ENCODE data around the gene CASKIN2.
"Not testable (repeated sequence)": the region's sequence is repeated elsewhere in the genome, so short reads cannot be mapped to it uniquely, and the experiment has no call there.

CASKIN2 gene

DNA sequence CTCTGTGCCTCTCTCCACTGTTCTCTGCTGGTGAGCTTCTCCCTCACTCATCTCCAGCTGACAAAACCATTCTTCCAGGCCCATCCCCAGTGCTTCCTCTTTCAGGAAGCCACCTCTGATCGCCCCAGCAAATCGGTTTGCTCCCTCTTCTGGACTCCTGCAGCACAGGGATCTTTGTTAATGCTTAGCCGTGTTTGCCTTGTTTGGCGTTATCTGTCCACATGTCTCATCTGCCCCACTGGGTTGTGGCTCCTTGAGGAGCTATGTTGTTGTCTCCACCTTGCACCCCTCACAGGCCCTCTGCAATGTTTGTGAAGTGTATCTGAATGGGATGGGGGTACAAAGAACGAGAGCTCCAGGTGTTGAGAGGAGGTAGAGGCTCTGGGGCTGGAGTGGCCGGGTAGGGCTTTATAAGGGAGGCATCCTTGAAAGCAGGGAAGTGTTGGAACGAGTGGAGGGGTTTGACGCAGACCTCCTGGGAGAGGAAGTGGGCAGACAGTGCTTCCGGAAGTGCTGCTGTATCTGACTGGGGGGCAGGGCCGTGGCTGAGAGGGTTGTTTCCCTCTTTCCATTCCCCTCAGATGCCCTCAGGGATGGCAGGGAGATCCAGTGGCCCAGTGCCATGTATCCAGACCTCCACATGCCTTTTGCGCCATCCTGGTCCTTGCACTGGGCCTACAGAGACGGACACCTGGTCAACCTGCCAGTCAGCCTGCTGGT lies 27.8 kb downstream of the CASKIN2 start:
- no peak for FAIRE-seq

GRCh38 chr17:75486951-75487350 lies 28.4 kb downstream of the CASKIN2 start:
- no peak for FAIRE-seq

DNA sequence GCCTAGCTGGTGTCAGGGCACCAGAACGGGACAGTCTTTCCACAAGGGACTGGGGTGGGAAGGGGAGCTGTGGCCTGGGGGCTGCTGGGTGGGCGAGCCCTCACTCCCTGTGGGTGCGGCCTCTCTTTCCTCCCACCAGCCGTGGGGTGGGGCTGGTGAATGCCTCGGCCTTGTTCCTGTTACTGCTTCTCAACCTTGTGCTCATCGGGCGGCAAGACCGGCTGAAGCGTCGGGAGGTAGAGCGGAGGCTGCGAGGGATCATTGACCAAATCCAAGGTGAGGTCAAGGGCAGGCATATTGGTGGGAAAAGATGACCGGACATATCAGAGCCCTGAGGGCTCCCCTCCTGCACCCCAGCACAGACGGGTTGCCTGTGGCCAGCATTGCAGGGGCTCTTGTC lies 29.2 kb downstream of the CASKIN2 start:
- no peak for FAIRE-seq

DNA sequence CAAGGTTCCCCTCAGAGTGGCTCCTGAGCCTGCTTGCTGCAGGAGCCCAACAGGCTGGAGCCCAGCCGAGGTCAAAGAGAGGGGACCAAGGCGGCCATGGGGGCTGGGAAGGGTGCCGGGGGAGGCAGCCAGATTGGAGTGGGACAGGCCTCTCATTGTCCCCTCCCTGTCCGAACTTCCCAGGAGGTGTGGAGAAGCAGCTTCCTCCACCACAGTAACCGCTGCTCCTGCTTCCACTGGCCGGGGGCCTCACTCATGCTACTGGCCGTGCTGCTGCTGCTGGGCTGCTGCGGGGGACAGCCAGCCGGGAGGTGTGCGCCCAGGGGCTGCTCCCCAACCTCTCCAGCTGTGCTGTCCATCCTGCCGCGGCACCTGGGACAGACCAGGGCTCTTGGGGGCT lies 29.6 kb downstream of the CASKIN2 start:
- no peak for FAIRE-seq

DNA sequence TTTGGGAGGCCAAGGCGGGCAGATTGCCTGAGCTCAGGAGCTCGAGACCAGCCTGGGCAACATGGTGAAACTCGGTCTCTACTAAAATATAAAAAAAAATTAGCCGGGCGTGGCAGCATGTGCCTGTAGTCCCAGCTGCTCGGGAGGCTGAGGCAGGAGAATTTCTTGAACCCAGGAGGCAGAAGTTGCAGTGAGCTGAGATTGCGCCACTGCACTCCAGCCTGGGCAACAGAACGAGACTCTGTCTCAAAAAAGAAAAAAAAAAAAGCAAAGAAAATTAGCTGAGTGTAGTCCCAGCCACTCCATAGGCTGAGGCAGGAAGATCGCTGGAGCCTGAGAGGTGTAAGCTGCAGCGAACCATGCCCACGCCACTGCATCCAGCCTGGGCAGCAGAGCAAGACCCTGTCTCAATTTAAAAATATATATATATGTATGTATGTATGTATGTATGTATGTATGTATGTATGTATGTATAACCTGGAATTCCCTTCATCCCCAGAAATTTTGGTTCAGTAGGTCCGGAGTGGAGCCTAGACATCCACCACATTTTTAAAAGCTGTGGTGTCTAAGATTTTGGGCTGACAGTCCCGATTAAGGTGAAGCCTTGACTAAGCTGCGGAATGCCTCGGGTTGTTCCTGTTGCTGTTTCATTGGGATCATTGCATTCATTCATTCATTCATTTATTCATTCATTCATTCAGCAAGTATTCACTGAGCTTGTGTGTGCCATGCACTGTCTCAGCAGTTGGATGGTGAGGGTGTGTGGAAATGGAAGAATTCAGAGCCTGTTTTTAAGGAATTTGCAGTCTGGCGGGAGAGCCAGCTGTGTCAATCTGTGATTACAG lies 33.0 kb downstream of the CASKIN2 start:
- FAIRE-seq = no peak

- no peak for FAIRE-seq
Measured at GRCh38 chr17:75481194-75482068, 33.9 kb downstream of the CASKIN2 start.

- no peak for FAIRE-seq
Measured at GRCh38 chr17:75480281-75480680, 35.1 kb downstream of the CASKIN2 start.

DNA sequence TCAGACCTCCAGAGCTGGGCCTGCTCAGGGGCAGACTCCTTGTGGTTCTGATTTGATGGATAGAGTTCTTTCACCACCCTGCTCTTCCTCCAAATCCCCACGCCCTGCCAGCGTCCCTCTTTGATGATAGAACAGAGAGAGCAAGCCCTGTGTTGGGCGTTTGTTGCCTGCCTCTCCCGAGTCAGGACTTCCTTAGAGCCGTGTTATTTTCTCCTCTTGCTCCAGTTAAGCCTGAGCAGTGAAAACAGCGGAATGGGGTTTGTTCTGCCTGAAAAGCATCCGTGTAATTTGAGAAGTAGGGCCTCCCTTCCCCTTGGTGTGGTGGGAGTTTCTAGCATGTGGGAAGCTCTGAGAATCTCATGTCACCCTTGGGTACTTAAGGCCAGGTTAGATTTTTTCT lies 36.8 kb downstream of the CASKIN2 start:
- FAIRE-seq = no peak

DNA sequence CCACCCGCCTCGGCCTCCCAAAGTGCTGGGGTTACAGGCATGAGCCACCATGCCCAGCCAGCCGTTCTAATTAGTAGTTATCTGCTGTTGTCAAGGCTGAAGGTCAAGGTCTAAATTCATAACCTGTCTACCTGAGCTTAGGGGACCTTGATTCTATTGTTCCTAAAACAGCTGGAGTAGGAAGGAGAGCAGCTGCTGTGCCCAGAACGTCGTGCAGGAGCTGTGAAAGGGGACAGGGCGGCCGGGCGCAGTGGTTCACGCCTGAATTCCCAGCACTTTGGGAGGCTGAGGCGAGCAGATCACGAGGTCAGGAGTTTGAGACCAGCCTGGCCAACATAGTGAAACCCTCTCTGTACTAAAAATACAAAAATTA lies 37.9 kb downstream of the CASKIN2 start:
- FAIRE-seq = not testable (repeated sequence)

- FAIRE-seq = no peak
Measured at GRCh38 chr17:75476752-75477489, 38.4 kb downstream of the CASKIN2 start.

DNA sequence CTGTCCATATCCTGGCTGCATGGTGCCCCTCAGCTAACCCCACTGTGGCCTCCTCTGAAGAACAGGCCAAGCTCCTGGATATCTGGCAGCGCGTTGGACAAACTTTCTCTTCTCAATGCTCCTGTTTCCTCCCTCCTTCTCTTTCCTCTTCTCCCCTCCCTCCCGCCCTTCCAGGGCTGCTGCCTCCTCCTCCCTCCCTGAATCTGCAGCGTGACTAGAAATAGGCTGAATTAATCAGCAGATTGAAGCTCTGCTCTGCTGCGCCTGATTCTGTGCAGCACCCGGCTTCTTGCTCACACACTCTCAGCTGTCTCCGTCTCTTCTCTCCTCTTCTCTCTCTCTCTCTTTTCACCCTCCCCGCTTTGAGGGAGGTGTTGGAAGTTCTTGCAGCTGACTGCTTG lies 39.1 kb downstream of the CASKIN2 start:
- FAIRE-seq = no peak

DNA sequence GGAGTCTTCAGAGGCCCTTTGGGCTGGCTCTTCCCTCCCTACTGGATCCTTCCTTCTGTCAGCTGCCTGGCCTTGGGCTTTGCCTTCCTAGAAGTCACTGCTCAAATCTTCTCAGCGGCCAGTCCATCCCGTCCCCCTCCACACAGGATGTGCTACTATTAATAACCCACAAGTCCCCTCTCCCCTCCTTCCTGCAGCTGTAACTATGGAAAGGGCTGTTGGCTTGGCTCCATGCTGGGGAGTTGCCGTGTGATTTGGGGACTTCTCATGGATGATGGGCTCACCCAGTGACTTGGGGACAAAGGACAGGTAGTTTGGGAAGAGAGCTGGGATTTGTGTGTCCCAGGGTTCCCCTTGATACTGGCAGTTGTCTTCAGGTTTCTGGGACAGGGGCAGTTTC lies 39.5 kb downstream of the CASKIN2 start:
- no peak for FAIRE-seq

DNA sequence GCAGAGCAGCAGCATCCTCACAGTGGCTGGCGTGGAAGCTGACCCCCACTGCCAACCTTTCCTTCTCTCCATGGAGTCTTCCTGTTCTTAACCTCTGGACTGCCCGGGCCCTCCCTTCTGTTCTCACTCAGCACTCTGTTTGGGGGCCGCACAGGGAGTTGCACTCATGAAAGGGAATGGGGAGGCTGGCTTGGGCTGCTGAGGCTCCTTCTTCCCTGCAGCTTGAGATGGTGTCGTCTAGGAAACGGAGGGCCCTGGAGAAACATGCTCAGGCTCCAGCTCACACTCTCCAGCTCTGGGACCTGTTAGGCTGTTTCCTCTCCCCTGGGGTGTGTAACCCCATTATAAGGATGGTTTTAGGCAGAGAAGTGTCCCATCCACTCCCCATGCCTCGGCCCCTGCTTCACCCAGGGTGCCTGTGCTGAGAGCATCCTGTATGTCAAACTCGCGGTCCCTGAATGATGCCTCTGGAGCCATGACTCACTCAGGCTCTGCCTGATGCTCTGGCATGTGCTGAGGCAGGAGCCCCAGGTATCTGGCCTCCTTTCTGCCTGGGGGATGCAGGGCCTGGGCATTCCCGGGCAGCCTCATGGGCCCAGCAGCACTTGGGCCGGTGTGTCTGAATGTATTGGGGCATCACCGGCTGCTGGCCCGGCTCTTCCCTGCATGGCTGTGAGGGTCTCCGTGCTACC lies 40.0 kb downstream of the CASKIN2 start:
- FAIRE-seq = no peak

DNA sequence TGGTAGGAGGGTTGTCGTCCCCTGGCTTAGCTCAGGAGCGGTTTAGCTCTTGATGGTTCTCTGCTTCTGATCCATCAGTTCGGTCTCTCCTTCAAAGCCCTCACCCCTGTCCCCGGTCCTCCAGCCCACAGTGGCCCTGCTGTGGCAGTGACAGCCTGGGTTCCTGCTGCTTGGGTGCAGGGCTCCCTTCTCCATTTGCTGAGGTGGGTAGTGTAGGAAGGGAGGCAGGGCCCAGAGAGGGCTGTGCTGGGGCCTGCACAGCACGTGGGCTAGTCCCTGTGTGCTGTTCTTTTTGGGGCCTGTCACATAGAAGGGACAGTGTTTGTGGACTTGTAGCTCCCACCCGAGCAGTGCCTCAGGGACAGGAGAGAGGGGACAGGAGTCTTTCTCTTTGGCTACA lies 40.6 kb downstream of the CASKIN2 start:
- no peak for FAIRE-seq

- FAIRE-seq = no peak
Measured at GRCh38 chr17:75473246-75473645, 42.1 kb downstream of the CASKIN2 start.

- no peak for FAIRE-seq
Measured at GRCh38 chr17:75472119-75472518, 43.2 kb downstream of the CASKIN2 start.

DNA sequence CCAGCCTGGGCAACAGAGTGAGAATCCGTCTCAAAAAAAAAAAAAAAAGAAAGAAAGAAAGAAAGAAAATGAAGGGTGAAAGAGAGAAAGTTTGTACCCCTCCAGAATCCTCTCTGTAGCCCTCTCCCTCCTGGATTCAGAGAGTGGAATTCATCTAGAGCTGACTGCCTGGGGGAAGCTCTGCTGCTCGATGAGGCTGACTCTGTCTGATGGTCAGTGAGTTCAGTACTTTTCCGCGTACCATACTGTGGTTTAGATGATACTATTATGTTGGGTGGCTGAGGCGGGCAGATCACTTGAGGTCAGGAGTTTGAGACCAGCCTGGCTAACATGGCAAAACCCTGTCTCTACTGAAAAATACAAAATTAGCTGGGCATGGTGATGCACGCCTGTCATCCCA lies 44.1 kb downstream of the CASKIN2 start:
- no peak for FAIRE-seq

DNA sequence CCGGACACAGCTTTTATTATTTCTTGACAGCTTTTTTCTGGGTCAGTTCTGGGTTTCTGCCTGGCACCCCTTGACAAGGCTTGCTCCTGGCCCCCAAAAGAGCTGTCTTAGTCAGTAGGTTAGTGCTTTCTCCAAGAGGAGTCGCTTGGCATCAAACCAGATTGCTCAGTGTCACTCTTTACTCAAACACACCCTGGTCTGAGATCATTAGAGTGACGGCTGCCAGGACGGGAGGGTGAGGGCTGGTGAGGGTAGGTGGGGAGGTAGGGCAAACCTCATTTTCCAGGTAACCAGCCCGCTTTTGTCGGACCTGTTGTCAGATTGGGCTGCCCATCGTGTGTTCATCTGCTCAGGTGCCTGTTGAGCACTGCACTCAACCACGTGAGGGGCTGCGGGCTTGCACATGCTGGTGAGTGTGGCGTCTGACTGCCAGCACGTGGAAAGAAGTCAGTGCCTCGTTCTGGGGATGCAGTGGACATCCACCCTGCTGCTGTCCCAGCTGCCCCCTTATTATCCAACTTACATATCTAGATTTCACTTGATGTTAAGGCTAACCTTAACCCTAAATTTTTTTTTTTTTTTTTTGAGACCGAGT lies 46.5 kb downstream of the CASKIN2 start:
- FAIRE-seq = no peak

DNA sequence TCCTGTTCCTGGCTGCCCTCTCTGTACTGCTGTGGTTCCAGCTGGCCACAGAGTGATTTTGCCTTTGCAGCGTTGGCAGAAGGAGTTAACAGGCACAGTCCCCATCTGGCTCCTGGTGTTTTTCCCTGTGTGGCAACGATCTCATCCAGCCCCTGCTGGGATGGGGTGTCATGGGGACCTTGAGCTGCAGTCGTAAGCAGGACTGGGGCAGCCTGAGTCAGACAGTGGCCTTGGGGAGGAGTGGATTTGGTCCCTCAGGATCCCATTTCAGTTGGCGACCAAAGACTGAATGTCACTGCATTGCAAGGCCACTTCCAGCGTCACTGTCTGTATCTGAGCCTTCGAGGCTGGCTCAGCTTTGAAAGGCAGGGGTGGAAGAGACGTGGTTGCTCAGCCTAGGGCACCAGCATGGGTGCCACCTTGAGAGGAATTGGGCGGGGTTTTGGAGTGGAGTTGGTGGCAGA lies 47.0 kb downstream of the CASKIN2 start:
- FAIRE-seq = no peak

GRCh38 chr17:75465039-75465438 lies 50.3 kb downstream of the CASKIN2 start:
- no peak for FAIRE-seq

- FAIRE-seq = no peak
Measured at GRCh38 chr17:75463603-75464002, 51.7 kb downstream of the CASKIN2 start.

GRCh38 chr17:75460295-75460694 lies 55.0 kb downstream of the CASKIN2 start:
- FAIRE-seq = no peak

Measured in islet of Langerhans (tissue), 1 donor.